Ovary (tissue), 3 donors: ENCODE data around the gene PIGL.

Source experiments
- POLR2A ChIP-seq: fragments of 450-650 bp; IDR thresholded peaks from one replicate; pipeline ENCODE4 v1.6.1; 2017; ENCODE audit warnings: antibody characterized with exemption, mild to moderate bottlenecking, moderate library complexity
- TF ChIP-seq, protein P1 (sequence below), 3 donors: fragments of 450-650 bp in 2 of 3; fragments of 200-600 bp in 1 of 3; IDR thresholded peaks; one replicate each; pipeline versions ENCODE4 v1.5.1 to v1.8.0; 2016 to 2022; ENCODE audit warnings: antibody characterized with exemption in 3 of 3, mild to moderate bottlenecking in 1 of 3
- donor health status: DM: no; HTN: no; CAD: no.

DNA sequence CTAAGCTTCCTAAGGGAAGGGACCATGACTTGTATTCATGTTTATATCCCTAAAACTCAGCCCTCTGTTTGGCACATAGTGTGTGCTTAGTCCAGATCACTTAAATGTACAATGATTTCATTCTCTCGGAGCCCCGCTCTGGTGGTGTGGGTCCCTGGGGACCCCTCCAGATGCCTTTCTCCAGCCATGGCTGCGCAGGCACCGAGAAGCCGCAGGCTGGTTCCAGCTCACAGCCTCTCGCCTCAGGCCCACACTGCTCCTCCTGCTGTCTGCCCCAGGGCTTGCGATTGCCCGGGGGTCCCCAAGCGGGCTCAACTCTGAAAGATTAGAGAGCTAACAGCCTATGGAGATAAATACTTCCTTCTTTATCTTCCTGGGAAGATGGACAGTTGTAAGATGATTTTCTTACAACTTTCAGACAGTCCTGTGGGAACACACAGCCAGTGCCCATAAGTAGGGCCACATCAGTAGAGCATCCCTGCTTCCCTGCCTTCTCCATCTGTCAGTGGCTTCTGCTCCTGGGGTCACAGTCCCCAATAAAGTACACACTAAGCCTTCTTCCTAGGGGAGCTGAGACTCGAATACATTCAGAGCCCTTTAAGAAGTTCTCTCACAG, 70.0 kb downstream of the PIGL start:
- no peak for TF ChIP-seq POLR2A
- TF ChIP-seq, protein P1, sequence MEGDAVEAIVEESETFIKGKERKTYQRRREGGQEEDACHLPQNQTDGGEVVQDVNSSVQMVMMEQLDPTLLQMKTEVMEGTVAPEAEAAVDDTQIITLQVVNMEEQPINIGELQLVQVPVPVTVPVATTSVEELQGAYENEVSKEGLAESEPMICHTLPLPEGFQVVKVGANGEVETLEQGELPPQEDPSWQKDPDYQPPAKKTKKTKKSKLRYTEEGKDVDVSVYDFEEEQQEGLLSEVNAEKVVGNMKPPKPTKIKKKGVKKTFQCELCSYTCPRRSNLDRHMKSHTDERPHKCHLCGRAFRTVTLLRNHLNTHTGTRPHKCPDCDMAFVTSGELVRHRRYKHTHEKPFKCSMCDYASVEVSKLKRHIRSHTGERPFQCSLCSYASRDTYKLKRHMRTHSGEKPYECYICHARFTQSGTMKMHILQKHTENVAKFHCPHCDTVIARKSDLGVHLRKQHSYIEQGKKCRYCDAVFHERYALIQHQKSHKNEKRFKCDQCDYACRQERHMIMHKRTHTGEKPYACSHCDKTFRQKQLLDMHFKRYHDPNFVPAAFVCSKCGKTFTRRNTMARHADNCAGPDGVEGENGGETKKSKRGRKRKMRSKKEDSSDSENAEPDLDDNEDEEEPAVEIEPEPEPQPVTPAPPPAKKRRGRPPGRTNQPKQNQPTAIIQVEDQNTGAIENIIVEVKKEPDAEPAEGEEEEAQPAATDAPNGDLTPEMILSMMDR (IDR thresholded peaks at IDR 0.05): no peak
